ENCODE results near the gene MAGI2.
"Not testable (repeated sequence)": the region's sequence is repeated elsewhere in the genome, so short reads cannot be mapped to it uniquely, and the experiment has no call there.

MAGI2 gene

GRCh38 chr7:78521961-78522360 lies 931.5 kb downstream of the MAGI2 start:
- DNase-seq: no peak

GRCh38 chr7:78516450-78516849 lies 937.0 kb downstream of the MAGI2 start:
- DNase-seq: no peak

DNA sequence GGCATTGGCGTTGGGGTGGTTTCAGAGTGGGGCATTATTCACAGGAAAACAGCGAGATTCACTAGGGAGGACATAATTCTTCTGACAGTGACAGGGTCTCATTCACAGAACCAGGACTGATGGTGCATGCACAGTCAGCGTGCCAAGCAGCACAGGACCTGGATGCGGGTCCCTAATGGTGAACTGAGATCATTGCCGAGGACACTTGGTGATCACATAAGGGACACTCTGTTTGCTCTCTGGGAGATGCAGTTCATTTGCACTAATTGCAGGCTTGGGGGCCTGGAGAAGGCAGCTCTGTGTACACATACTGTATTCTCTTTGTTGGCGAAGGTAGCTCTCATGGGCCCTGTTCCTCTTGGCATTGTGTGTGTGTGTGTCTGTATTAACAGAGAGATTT lies 938.8 kb downstream of the MAGI2 start:
- no peak for DNase-seq

GRCh38 chr7:78510580-78511188 lies 942.8 kb downstream of the MAGI2 start:
- DNase-seq: peak; percentile 52

DNA sequence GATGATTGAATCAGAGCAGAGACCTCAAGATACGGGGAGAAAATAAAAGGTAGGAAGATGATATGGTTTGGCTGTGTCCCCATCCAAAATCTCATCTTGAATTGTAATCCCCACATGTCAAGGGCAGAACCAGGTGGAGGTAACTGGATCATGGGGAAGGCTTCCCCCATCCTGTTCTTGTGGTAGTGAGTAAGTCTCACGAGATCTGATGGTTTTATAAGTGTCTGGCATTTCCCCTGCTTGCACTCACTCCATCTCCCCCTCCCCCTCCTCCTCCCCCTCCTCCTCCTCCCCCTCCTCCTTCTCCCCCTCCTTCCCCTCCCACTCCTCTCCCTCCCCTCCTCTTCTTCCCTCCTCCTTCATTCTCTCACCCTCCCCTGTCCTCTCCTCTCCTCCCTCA lies 950.2 kb downstream of the MAGI2 start:
- DNase-seq: not testable (repeated sequence)

- DNase-seq: no peak
These were observed 952.4 kb downstream of the MAGI2 start for GRCh38 chr7:78501064-78501463.

DNA sequence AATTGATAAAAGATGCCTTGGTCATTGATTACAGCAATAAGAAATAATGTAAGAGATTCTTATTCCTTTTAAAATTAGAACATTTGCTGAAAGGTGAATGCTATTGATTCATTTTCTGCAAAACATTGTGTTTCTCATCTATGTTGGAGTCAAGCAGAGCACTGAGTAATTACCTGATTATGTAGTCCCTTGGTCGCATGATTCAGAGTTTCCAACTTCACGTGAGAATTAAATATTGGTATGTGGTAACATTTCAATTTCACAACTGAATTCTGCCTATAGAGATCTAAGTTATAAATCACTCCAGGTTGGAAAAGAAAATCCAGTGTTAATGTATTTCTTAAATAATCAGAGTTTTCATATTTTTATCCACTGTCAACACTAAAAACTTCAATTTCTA lies 953.5 kb downstream of the MAGI2 start:
- DNase-seq: peak; percentile 70

GRCh38 chr7:78499283-78499682 lies 954.2 kb downstream of the MAGI2 start:
- DNase-seq: peak; percentile 32

GRCh38 chr7:78497728-78498427 lies 955.6 kb downstream of the MAGI2 start:
- DNase-seq: no peak

DNA sequence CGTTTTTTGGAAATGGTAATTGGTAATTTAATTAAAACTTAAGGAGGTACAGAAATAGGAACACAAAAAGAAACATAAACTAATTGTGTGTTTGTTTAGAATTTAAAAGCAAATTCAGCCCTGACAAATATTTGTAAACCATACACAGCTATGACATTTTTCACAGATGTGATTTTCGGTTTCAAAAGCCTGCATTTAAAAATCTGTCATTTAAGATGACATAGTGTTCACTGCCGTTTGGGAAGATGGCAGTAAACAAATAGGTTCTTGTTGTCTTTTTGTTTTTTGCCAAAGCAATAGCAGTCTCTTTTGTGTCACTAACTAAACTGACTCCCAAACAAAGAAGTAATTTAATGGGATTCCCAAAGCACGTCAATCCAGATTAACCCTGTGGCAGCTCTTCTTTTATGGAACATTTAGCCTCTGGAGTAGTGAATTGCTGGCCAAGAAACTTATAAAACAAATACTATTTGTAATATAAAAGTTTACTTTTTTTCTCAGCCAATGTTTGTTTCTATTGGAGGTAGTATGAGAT lies 957.3 kb downstream of the MAGI2 start:
- DNase-seq: no peak

DNA sequence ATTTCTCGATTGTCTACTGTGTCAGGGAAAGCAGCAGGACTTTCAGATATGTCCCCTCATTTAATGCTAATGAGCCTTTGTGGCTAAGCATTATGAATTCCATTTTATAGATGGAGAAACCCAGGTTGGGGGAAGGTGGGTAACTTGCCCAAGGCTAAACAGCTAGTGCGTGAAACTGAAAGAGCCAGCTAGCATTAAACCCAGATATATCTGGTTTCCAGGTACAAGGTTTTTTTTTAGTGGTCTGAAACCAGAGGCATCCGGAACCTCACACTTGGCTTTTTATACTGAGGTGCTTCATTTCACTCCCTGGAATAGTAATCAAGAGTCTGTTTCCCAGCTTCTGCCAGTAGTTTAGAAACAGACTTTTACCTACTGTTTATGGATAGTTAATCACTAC lies 960.1 kb downstream of the MAGI2 start:
- DNase-seq: no peak

DNA sequence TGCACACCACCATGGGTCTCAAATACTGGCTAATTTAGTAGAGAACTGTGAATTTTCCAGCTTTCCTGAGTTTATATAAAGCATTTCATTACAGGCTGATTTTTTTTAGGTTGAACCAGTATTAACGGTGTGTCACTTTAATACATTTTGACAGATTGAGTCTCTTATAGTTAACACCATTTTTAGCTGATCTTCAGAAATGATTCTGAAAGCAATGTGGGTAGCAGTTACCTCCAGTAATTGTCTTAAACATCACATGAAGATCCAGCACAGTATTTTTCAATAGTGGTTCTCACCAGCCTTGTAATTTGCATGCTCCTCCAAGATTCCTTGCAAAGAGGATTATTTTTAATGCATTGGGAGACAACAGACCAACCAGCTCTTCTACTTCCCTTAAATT lies 961.3 kb downstream of the MAGI2 start:
- no peak for DNase-seq

DNA sequence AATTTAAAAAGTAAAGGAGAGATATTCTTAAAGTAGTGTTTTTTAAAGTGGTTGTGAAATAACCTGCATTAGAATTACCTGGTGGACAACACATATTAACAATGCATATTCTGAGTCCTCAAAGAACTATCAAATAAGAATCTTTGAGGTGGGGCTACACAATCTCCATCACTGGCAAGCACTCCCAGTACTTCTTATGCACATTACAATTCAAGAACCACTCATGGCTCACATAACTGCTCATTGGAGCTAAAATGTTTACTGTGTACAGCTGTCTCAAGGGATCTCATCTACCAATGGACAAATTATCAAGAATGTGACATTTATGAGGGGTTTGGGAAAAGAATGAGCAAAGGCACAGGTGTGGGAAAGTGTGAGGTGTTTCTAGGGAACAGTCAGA lies 962.9 kb downstream of the MAGI2 start:
- DNase-seq: no peak

DNA sequence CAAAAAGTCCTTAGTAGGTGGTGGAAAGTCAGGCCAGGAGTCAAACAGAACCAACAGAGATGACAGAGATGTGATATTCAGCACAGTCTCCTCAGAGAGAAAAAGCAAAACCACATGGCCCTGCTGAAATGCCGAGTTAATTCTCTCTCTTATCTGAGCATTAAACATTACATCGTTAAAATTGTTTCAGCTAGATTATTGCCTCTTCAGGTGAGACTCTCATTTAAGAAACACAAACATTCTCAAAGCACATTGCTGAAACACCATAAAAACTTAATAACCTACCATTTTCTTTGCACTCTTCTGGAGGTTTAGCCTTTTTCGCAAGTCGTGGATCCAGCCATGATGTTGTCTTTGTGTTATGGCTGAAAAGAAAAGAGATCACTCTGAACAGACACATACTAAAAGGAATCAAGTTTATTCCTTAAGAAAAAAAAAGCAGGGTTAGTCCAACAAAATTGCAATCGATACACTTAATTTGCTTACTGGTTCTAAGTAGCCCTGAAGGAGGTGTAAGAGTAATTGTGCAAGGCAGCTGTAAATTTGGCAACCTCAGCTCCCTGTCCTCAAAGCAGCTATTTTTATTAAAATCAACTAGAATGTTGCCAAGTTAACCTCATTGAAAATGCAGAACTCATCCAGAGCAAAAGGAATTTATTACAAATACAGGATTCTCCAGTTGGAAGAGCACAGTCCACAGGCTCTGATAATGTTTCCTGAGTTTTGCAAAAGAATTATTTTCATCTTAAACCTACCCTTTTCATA lies 963.8 kb downstream of the MAGI2 start:
- DNase-seq: peak; percentile 31

DNA sequence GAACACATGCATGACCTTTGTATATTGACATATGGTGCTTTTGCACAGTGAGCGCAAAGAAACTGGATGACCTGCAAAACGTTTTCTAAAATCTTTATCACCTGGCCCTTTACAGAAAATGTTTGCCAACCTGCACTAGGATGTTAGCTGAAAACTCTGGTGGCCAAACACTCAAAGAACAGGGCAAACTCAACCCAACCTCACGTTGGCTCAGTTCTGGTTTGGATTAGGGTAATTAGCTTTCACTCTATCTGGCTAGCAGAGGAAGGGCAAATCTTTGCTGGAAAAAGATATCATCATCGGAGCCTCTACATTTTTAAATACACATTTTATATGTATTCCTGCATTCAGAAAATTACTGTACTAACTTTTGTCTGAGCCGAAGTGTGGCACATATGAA lies 966.0 kb downstream of the MAGI2 start:
- no peak for DNase-seq

GRCh38 chr7:78479348-78479747 lies 974.1 kb downstream of the MAGI2 start:
- DNase-seq: no peak

DNA sequence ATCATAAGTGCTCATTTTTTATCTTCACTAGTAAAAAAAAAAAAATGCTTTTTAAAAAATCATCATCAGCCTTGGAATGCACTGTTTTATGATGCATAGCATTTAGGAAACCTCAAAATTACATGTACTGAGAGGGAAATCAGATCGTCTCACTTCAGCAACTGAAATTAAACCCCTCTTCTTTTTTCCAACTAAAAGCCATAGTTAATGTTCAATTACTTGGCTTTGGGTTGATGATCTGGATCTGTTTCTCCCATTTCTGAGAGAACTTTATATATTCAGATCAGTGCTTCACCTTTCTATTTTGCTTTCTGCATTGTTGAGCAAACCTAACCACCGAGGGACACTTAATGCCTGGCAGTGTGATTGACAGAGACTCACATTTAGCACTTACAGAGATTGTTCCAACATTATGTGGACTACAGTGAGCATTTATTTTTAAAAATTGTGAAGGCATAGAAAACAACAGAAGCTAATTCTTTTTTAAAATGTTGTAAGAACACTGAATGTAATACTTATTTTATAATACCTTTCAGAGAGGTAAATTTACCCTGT lies 976.5 kb downstream of the MAGI2 start:
- no peak for DNase-seq

- peak; percentile 41 for DNase-seq
These were observed 979.7 kb downstream of the MAGI2 start for GRCh38 chr7:78473571-78474301.

DNA sequence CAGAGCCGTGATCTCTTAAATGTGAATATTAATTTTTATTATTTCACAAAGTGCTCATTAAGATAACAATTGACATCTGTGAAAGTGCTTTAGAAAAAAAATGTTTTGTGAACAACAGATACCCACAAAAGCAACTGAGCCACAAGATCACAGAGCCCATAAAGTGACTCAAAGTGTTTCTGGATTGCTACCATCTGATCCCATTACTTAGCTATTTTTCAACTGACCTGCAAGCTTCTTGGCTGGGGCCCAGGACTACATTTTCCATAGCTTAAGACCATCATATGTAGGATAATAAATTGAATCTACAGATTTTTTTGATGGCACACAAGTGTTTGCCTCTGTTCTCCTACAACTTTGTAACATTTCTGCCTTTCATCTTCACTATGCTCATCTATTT lies 980.4 kb downstream of the MAGI2 start:
- DNase-seq: peak; percentile 82

- DNase-seq: peak; percentile 85
These were observed 980.9 kb downstream of the MAGI2 start for GRCh38 chr7:78472519-78472918.

GRCh38 chr7:78465894-78466293 lies 987.6 kb downstream of the MAGI2 start:
- DNase-seq: no peak

GRCh38 chr7:78463039-78463438 lies 990.4 kb downstream of the MAGI2 start:
- DNase-seq: no peak

GRCh38 chr7:78450706-78451105 lies 1002.8 kb downstream of the MAGI2 start:
- no peak for DNase-seq
